ENCODE results near the gene MCM9. TPM values are rescaled to one million over a fixed set of nuclear protein-coding genes. Genes with fewer than 3 reads are reported as not detected.

Gene MCM9
- polyA plus RNA-seq, 4 donors: 3.1 to 18.9 (median 4.4) TPM

- Histone ChIP-seq H3K4me3 (ENCODE audit: low read depth in 1 of 3, low read length in 3 of 3) (no peak overlapping the region), H3K4me1 (ENCODE audit: control insufficient read depth in 3 of 3, insufficient read depth in 2 of 3, low read depth in 1 of 3, low read length in 2 of 3) (peaks cover 0 to 3% (median 0%) of the 10 kb centered on the region in 3 donors), H3K27me3 (ENCODE audit: control insufficient read depth in 3 of 3, insufficient read depth in 3 of 3, low read length in 3 of 3) (no peaks in the 10 kb centered on the region), H3K36me3 (ENCODE audit: control insufficient read depth in 3 of 3, insufficient read depth in 2 of 3, low read depth in 1 of 3, low read length in 3 of 3) (no peaks in the 10 kb centered on the region), H3K9me3 (ENCODE audit: control insufficient read depth in 2 of 2, insufficient read depth in 1 of 2, low read depth in 1 of 2, low read length in 1 of 2) (no peaks in the 10 kb centered on the region), H3K27ac (ENCODE audit: low read depth in 1 of 3, low read length in 2 of 3) (no peak overlapping the region)
- DNase-seq (no peak), FAIRE-seq (no peak)
- 97 to 99% (median 97%) methylated on average over 3 of the region's 3 CpGs for WGBS, 3 donors
Measured at GRCh38 chr6:118970866-118971265, 35.9 kb upstream of the MCM9 start.

DNA sequence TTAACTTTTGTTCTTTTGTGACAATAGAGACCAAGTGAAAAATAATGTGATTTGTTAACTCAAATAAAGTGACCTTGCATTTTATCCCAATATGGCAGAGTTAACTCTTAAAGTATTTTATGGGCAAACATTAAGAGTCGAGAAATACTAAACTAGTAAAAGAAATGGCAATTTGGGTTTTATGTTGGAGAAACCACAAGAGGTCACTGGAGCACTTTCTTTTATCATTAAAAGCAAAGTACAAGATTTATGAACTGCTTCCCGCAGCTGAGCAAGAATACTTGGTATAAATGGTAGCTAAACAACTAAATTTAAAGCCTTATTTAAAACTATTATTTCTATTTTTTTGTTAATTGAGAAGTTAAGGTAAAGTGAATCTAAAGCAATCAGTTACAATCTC lies 33.5 kb upstream of the MCM9 start:
- no peaks in the 10 kb centered on the region for H3K27me3 ChIP-seq (ENCODE audit: control insufficient read depth in 3 of 3, insufficient read depth in 3 of 3, low read length in 3 of 3)
- WGBS, 3 donors: 14 to 26% (median 26%) methylated on average over 2 of the region's 2 CpGs
- H3K36me3 ChIP-seq (ENCODE audit: control insufficient read depth in 3 of 3, insufficient read depth in 2 of 3, low read depth in 1 of 3, low read length in 3 of 3): no peaks in the 10 kb centered on the region
- DNase-seq (peak; percentile 51 to 63), FAIRE-seq (peak; percentile 57)
- no peak overlapping the region for H3K27ac ChIP-seq (ENCODE audit: low read depth in 1 of 3, low read length in 2 of 3)
- H3K4me1 ChIP-seq (ENCODE audit: control insufficient read depth in 3 of 3, insufficient read depth in 2 of 3, low read depth in 1 of 3, low read length in 2 of 3): peaks cover 0 to 7% (median 0%) of the 10 kb centered on the region in 3 donors
- H3K4me3 ChIP-seq (ENCODE audit: low read depth in 1 of 3, low read length in 3 of 3): no peak overlapping the region
- no peaks in the 10 kb centered on the region for H3K9me3 ChIP-seq (ENCODE audit: control insufficient read depth in 2 of 2, insufficient read depth in 1 of 2, low read depth in 1 of 2, low read length in 1 of 2)

- H3K36me3 ChIP-seq (ENCODE audit: control insufficient read depth in 3 of 3, insufficient read depth in 2 of 3, low read depth in 1 of 3, low read length in 3 of 3): no peaks in the 10 kb centered on the region
- no peak overlapping the region for H3K27ac ChIP-seq (ENCODE audit: low read depth in 1 of 3, low read length in 2 of 3)
- peaks cover 0 to 7% (median 0%) of the 10 kb centered on the region in 3 donors for H3K4me1 ChIP-seq (ENCODE audit: control insufficient read depth in 3 of 3, insufficient read depth in 2 of 3, low read depth in 1 of 3, low read length in 2 of 3)
- DNase-seq: no peak
- no peak for FAIRE-seq
- no peaks in the 10 kb centered on the region for H3K27me3 ChIP-seq (ENCODE audit: control insufficient read depth in 3 of 3, insufficient read depth in 3 of 3, low read length in 3 of 3)
- WGBS, 3 donors: 43 to 61% (median 47%) methylated on average over 2 of the region's 2 CpGs
- no peaks in the 10 kb centered on the region for H3K9me3 ChIP-seq (ENCODE audit: control insufficient read depth in 2 of 2, insufficient read depth in 1 of 2, low read depth in 1 of 2, low read length in 1 of 2)
- H3K4me3 ChIP-seq (ENCODE audit: low read depth in 1 of 3, low read length in 3 of 3): no peak overlapping the region
Measured at GRCh38 chr6:118967239-118967638, 32.3 kb upstream of the MCM9 start.

DNA sequence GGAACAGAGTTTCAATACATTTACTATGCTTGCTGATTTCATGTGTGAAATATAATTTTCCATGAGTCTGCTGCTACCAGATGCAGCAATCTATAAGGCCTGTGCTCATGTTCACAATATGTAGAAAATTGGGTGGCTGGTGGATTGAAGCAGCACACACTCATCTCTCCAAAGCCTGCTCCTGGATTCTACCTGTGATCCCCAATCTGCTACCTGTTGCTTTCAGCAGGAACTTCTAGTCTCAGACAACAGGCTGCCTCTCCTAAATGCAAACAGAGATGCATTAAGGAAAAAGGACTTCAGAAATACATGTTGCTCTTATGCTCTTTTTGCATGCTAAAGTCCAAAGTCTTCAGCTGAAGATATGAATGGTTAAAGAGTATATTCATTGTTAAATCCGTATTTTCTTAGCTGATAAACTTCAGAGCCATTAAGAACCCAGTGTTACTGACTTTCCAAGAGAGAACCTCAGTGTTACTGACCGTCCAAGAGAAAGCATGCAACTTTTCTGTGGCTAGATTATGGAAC lies 30.9 kb upstream of the MCM9 start:
- 27 to 62% (median 31%) methylated on average over 2 of the region's 2 CpGs for WGBS, 3 donors
- H3K27ac ChIP-seq (ENCODE audit: low read depth in 1 of 3, low read length in 2 of 3): peak overlapping the region in 2 of 3 donors; percentile 60 to 66
- peak; percentile 50 to 64 for DNase-seq
- no peaks in the 10 kb centered on the region for H3K9me3 ChIP-seq (ENCODE audit: control insufficient read depth in 2 of 2, insufficient read depth in 1 of 2, low read depth in 1 of 2, low read length in 1 of 2)
- H3K4me3 ChIP-seq (ENCODE audit: low read depth in 1 of 3, low read length in 3 of 3): no peak overlapping the region
- no peaks in the 10 kb centered on the region for H3K36me3 ChIP-seq (ENCODE audit: control insufficient read depth in 3 of 3, insufficient read depth in 2 of 3, low read depth in 1 of 3, low read length in 3 of 3)
- peaks cover 0 to 7% (median 0%) of the 10 kb centered on the region in 3 donors for H3K4me1 ChIP-seq (ENCODE audit: control insufficient read depth in 3 of 3, insufficient read depth in 2 of 3, low read depth in 1 of 3, low read length in 2 of 3)
- no peaks in the 10 kb centered on the region for H3K27me3 ChIP-seq (ENCODE audit: control insufficient read depth in 3 of 3, insufficient read depth in 3 of 3, low read length in 3 of 3)
- FAIRE-seq: no peak

DNA sequence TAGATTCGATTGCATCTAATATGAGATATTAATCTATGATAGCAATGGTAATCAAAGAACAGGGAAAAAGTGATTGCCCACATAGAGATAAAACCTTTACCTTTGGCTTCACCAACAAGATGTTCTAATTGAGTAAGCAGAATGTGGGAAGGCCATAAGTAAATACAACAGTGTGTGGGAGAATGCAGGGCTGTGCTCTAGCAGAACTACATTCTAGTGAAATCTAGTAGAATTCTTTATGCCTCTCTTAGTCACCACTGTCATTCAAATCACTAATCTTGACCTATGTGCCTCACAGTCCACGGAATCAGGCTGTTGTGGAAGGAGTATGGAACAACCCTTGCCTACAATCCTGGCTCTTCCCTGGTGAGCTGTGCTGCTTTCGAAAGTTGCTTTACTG lies 30.4 kb upstream of the MCM9 start:
- FAIRE-seq (no peak), DNase-seq (peak; percentile 63 to 76)
- H3K27me3 ChIP-seq (ENCODE audit: control insufficient read depth in 3 of 3, insufficient read depth in 3 of 3, low read length in 3 of 3): no peaks in the 10 kb centered on the region
- H3K36me3 ChIP-seq (ENCODE audit: control insufficient read depth in 3 of 3, insufficient read depth in 2 of 3, low read depth in 1 of 3, low read length in 3 of 3): no peaks in the 10 kb centered on the region
- peaks cover 0 to 7% (median 0%) of the 10 kb centered on the region in 3 donors for H3K4me1 ChIP-seq (ENCODE audit: control insufficient read depth in 3 of 3, insufficient read depth in 2 of 3, low read depth in 1 of 3, low read length in 2 of 3)
- WGBS, 3 donors: 40 to 70% (median 49%) methylated on average over 3 of the region's 3 CpGs
- no peaks in the 10 kb centered on the region for H3K9me3 ChIP-seq (ENCODE audit: control insufficient read depth in 2 of 2, insufficient read depth in 1 of 2, low read depth in 1 of 2, low read length in 1 of 2)
- H3K4me3 ChIP-seq (ENCODE audit: low read depth in 1 of 3, low read length in 3 of 3): no peak overlapping the region
- peak overlapping the region in 2 of 3 donors; percentile 60 to 66 for H3K27ac ChIP-seq (ENCODE audit: low read depth in 1 of 3, low read length in 2 of 3)

GRCh38 chr6:118963003-118963402 lies 28.0 kb upstream of the MCM9 start:
- Histone ChIP-seq H3K9me3 (ENCODE audit: control insufficient read depth in 2 of 2, insufficient read depth in 1 of 2, low read depth in 1 of 2, low read length in 1 of 2) (no peaks in the 10 kb centered on the region), H3K36me3 (ENCODE audit: control insufficient read depth in 3 of 3, insufficient read depth in 2 of 3, low read depth in 1 of 3, low read length in 3 of 3) (no peaks in the 10 kb centered on the region), H3K27me3 (ENCODE audit: control insufficient read depth in 3 of 3, insufficient read depth in 3 of 3, low read length in 3 of 3) (no peaks in the 10 kb centered on the region), H3K27ac (ENCODE audit: low read depth in 1 of 3, low read length in 2 of 3) (no peak overlapping the region), H3K4me3 (ENCODE audit: low read depth in 1 of 3, low read length in 3 of 3) (no peak overlapping the region), H3K4me1 (ENCODE audit: control insufficient read depth in 3 of 3, insufficient read depth in 2 of 3, low read depth in 1 of 3, low read length in 2 of 3) (peaks cover 0 to 7% (median 0%) of the 10 kb centered on the region in 3 donors)
- DNase-seq (no peak), FAIRE-seq (peak; percentile 73)

GRCh38 chr6:118959903-118960302 lies 24.9 kb upstream of the MCM9 start:
- no peaks in the 10 kb centered on the region for H3K9me3 ChIP-seq (ENCODE audit: control insufficient read depth in 2 of 2, insufficient read depth in 1 of 2, low read depth in 1 of 2, low read length in 1 of 2)
- WGBS, 3 donors: 87 to 95% (median 92%) methylated on average over 4 of the region's 4 CpGs
- no peaks in the 10 kb centered on the region for H3K36me3 ChIP-seq (ENCODE audit: control insufficient read depth in 3 of 3, insufficient read depth in 2 of 3, low read depth in 1 of 3, low read length in 3 of 3)
- no peak overlapping the region for H3K4me3 ChIP-seq (ENCODE audit: low read depth in 1 of 3, low read length in 3 of 3)
- H3K27me3 ChIP-seq (ENCODE audit: control insufficient read depth in 3 of 3, insufficient read depth in 3 of 3, low read length in 3 of 3): no peaks in the 10 kb centered on the region
- no peaks in the 10 kb centered on the region for H3K4me1 ChIP-seq (ENCODE audit: control insufficient read depth in 3 of 3, insufficient read depth in 2 of 3, low read depth in 1 of 3, low read length in 2 of 3)
- DNase-seq (no peak), FAIRE-seq (no peak)
- H3K27ac ChIP-seq (ENCODE audit: low read depth in 1 of 3, low read length in 2 of 3): no peak overlapping the region

GRCh38 chr6:118953391-118953790 lies 18.4 kb upstream of the MCM9 start:
- Histone ChIP-seq H3K9me3 (ENCODE audit: control insufficient read depth in 2 of 2, insufficient read depth in 1 of 2, low read depth in 1 of 2, low read length in 1 of 2) (peaks cover 0 to 4% of the 10 kb centered on the region in 2 donors), H3K4me1 (ENCODE audit: control insufficient read depth in 3 of 3, insufficient read depth in 2 of 3, low read depth in 1 of 3, low read length in 2 of 3) (no peaks in the 10 kb centered on the region), H3K36me3 (ENCODE audit: control insufficient read depth in 3 of 3, insufficient read depth in 2 of 3, low read depth in 1 of 3, low read length in 3 of 3) (no peaks in the 10 kb centered on the region), H3K27me3 (ENCODE audit: control insufficient read depth in 3 of 3, insufficient read depth in 3 of 3, low read length in 3 of 3) (no peaks in the 10 kb centered on the region), H3K4me3 (ENCODE audit: low read depth in 1 of 3, low read length in 3 of 3) (no peak overlapping the region), H3K27ac (ENCODE audit: low read depth in 1 of 3, low read length in 2 of 3) (no peak overlapping the region)
- 78 to 94% (median 83%) methylated on average over 2 of the region's 2 CpGs for WGBS, 3 donors
- DNase-seq (no peak), FAIRE-seq (no peak)

GRCh38 chr6:118952683-118953082 lies 17.7 kb upstream of the MCM9 start:
- DNase-seq (no peak), FAIRE-seq (no peak)
- no peak overlapping the region for H3K27ac ChIP-seq (ENCODE audit: low read depth in 1 of 3, low read length in 2 of 3)
- H3K4me3 ChIP-seq (ENCODE audit: low read depth in 1 of 3, low read length in 3 of 3): no peak overlapping the region
- no peaks in the 10 kb centered on the region for H3K36me3 ChIP-seq (ENCODE audit: control insufficient read depth in 3 of 3, insufficient read depth in 2 of 3, low read depth in 1 of 3, low read length in 3 of 3)
- H3K9me3 ChIP-seq (ENCODE audit: control insufficient read depth in 2 of 2, insufficient read depth in 1 of 2, low read depth in 1 of 2, low read length in 1 of 2): peaks cover 0 to 10% of the 10 kb centered on the region in 2 donors
- H3K4me1 ChIP-seq (ENCODE audit: control insufficient read depth in 3 of 3, insufficient read depth in 2 of 3, low read depth in 1 of 3, low read length in 2 of 3): no peaks in the 10 kb centered on the region
- H3K27me3 ChIP-seq (ENCODE audit: control insufficient read depth in 3 of 3, insufficient read depth in 3 of 3, low read length in 3 of 3): no peaks in the 10 kb centered on the region
- 95 to 100% (median 96%) methylated on average over 2 of the region's 2 CpGs for WGBS, 3 donors
